SU-DHL-6 (cell line): Measurements from ENCODE around the gene CD52.

Source experiments
- CTCF ChIP-seq: fragments of 200-600 bp; sonication (generic); IDR thresholded peaks from one replicate; pipeline ENCODE4 v1.5.1; 2017; ENCODE audit warnings: antibody characterized with exemption, mild to moderate bottlenecking, low read length, moderate library complexity; ENCODE audit not compliant: insufficient read depth, poor library complexity, severe bottlenecking
- EZH2phosphoT487 ChIP-seq: fragments of 200-600 bp; sonication (generic), shearing (Covaris generic); conservative IDR thresholded peaks from 2 replicates; pipeline ENCODE4 v1.6.1; 2018; ENCODE audit warnings: mild to moderate bottlenecking, antibody characterized with exemption, low read length, moderate library complexity, mixed read lengths

- TF ChIP-seq CTCF (no peak), EZH2phosphoT487 (no peak)
These were observed 44.6 kb downstream of the CD52 start for GRCh38 chr1:26362331-26362730.
